ENCODE data around the gene RADIL.
"Not testable (repeated sequence)": the region's sequence is repeated elsewhere in the genome, so short reads cannot be mapped to it uniquely, and the experiment has no call there.

Gene RADIL

GRCh38 chr7:4883372-4884144 is at the start of gene RADIL:
Gene RADIL (minus strand): TSS chr7:4883716. CDS start chr7:4878139, 5,577 bp downstream.
- peak; percentile 92 for DNase-seq

DNA sequence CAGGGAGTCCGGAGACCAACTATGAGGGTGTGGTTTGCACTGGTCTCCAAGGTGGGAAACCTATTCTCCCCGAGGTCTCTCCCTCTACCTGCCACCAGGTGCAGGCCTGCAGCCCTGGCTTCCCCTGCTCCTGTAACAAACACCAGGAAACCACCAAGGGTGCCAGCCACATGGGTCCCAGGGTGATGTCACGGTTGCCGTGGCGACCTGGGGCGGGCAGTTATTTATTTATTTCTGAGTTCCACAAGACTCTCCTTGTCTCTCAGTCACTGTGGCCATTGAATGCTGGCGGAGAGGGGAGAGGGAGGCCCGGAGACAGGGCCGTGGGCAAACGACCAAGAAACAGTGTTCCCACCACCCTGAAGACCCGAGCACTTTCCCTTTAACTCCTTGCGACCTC is 48.4 kb upstream of the RADIL start:
- DNase-seq: peak; percentile 76

DNA sequence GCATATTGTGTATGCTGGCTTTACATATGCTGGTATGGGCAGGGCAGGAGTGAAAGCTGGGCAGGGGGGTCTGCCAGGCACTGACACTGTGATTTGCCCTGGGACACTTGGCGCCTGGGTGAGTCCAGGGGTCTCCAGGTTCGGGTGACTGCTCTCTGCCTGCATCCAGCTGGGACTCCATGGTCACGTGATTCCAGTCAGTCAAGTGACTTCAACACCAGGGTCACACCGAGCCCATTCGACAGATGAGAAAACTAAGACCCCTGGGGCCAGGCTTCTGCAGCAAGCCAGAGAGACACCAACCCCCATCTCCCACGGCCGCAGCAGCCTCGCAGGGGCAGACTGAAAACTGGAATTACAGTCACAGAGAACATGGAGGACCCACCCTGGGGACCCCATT is 45.5 kb upstream of the RADIL start:
- DNase-seq: no peak

- DNase-seq: no peak
Measured at GRCh38 chr7:4928445-4928844, 44.9 kb upstream of the RADIL start.

- no peak for DNase-seq
Measured at GRCh38 chr7:4919969-4920766, 36.7 kb upstream of the RADIL start.

- no peak for DNase-seq
Measured at GRCh38 chr7:4916113-4916512, 32.6 kb upstream of the RADIL start.

GRCh38 chr7:4911111-4911828 is 27.8 kb upstream of the RADIL start:
- no peak for DNase-seq

DNA sequence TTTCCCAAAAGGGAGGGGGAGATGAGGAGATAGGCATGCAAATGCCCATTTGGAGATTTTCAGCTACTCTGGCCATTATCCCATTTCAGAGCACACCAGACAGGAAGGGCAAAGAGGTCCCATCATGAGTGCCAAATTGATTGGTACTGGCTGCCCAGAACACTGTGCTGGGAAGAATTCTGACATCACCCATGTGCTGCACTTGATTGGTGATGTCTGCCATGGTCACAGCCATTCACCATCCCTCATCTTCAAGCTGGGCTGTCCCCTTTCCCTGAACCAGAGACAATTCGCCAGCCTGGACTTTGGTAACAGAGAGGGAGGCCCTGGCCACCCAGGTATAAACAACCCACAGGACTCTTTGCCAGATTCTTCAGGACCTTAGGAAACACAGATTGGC is 23.2 kb upstream of the RADIL start:
- DNase-seq: no peak

GRCh38 chr7:4905171-4905570 is 21.7 kb upstream of the RADIL start:
- no peak for DNase-seq

DNA sequence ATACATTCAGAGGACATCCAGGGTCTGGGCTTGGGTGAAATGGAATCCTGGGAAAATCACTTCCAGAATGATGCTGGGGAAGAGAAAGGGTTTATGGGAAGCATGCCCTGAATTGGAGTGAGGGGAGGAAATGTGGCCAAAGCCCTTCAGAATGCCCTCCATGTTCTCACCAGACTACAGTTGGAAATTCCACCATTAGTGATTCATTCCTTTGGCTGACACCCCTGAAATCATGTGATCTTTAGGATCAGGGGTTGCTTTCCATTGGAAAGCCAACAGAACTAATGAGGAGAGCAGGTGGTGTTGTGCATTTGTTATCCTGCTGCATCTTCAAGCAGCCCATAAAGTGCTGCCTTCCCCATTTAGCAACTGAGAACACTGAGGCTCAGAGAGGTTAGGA is 20.8 kb upstream of the RADIL start:
- no peak for DNase-seq

- no peak for DNase-seq
Measured at GRCh38 chr7:4895766-4896165, 12.2 kb upstream of the RADIL start.

DNA sequence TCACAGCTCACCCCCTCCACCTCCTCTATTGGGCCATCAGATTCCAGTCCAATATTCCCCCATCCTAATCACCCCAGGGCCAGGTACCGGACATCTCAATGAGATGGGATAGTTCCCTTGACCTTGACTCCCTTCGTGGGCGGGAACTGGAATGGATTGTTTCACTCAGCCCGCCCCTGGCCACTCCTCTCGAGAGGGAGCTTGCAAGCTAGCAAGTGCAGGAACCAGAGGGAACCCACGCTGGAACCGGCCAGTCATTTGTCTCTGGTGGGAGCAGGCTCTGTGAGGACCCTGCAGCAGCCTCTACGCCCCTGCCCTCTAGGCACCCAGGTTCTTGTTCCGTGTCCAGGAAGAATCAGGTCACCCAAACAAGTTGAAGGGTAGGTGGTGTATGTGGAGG is 11.0 kb upstream of the RADIL start:
- no peak for DNase-seq

GRCh38 chr7:4893929-4894475 is 10.5 kb upstream of the RADIL start:
- no peak for DNase-seq

DNA sequence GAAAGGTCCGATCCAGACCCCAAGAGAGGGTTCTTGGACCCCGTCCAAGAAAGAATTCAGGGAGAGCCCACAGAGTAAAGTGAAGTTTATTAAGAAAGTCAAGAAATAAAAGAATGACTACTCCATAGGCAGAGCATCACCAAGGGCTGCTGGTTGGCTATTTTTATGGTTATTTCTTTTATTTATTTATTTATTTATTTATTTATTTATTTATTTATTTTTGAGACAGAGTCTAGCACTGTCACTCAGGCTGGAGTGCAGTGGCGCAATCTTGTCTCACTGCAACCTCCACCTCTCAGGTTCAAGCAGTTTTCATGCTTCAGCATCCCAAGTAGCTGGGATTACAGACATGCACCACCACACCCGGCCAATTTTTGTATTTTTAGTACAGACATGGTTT is 9.7 kb upstream of the RADIL start:
- not testable (repeated sequence) for DNase-seq

DNA sequence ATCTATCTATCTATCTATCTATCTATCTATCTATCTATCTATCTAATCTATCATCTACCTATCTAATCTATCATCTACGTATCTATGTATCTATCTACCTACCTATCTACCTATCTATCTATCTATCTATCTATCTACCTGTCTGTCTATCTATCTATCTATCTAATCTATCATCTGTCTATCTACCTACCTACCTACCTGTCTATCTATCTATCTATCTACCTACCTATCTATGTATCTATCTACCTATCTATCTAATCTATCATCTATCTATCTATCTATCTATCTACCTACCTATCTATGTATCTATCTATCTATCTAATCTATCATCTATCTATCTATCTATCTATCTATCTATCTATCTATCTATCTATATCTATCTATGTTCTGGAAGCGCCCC is 8.0 kb upstream of the RADIL start:
- DNase-seq: not testable (repeated sequence)

DNA sequence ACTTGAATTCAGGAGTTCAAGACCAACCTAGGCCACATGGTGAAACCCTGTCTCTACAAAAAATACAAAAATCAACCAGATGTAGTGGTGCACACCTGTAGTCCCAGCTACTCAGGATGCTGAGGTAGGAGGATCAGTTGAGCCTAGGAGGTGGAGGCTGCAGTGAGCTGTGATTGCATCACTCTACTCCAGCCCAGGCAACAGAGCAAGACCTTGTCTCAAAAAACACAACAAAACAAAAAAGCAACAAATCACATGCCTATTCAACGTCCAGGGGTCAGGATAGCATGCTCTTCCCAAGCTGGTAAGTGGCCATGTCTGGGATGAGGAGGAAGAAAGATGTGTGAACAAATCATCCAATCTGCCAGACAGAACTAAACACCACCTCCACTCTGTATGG is 6.2 kb upstream of the RADIL start:
- DNase-seq: no peak

- DNase-seq: no peak
Measured at GRCh38 chr7:4888161-4888560, 4.6 kb upstream of the RADIL start.

DNA sequence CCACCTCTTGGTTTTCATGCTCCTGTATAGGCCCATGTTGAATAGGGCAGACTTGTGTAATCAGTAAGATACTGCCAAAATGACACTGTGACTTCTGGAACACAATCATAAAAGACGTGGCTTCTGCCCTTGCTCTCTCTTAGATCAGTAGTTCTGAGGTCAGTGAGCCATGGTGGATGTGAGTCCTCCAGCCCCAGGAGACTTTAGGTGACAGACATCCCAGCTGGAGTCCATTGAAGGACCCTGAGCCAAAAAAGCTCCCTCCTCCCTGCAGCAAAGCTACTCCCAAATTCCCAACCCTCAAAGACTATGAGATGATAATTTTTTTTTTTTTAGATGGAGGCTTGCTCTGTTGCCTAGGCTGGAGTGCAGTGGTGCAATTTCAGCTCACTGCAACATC is 3.2 kb upstream of the RADIL start:
- DNase-seq: no peak

GRCh38 chr7:4885317-4885807 is 1.8 kb upstream of the RADIL start:
- DNase-seq: no peak

GRCh38 chr7:4884164-4884563 is 648 bp upstream of the RADIL start:
- no peak for DNase-seq

- DNase-seq: peak; percentile 42
Measured at GRCh38 chr7:4883033-4883371, 514 bp downstream of the RADIL start.

- peak; percentile 85 for DNase-seq
Measured at GRCh38 chr7:4882169-4883032, 1.1 kb downstream of the RADIL start.

All from left hindlimb (tissue), 1 donor.